ENCODE measurements around the gene CTDSPL.
"Not testable (repeated sequence)": the region's sequence is repeated elsewhere in the genome, so short reads cannot be mapped to it uniquely, and the experiment has no call there.

- TF ChIP-seq EZH2 (optimal IDR thresholded peaks at IDR 0.05; ENCODE audit: low read depth, low read length); CTCF (IDR thresholded peaks at IDR 0.05; ENCODE audit: low read length): not testable (repeated sequence)
Measured at GRCh38 chr3:37815156-37815555, 46.5 kb upstream of the CTDSPL start.
